DMS 273 treated with DMSO at 0.1 percent for 48 hours (cell line): ENCODE results near the gene GSTO1.
"Not testable (repeated sequence)": the region's sequence is repeated elsewhere in the genome, so short reads cannot be mapped to it uniquely, and the experiment has no call there.

Experiments used
- DNase-seq: peaks from one replicate; lab custom pipeline; 2025; lab: John Stamatoyannopoulos, UW

GSTO1 gene

DNA sequence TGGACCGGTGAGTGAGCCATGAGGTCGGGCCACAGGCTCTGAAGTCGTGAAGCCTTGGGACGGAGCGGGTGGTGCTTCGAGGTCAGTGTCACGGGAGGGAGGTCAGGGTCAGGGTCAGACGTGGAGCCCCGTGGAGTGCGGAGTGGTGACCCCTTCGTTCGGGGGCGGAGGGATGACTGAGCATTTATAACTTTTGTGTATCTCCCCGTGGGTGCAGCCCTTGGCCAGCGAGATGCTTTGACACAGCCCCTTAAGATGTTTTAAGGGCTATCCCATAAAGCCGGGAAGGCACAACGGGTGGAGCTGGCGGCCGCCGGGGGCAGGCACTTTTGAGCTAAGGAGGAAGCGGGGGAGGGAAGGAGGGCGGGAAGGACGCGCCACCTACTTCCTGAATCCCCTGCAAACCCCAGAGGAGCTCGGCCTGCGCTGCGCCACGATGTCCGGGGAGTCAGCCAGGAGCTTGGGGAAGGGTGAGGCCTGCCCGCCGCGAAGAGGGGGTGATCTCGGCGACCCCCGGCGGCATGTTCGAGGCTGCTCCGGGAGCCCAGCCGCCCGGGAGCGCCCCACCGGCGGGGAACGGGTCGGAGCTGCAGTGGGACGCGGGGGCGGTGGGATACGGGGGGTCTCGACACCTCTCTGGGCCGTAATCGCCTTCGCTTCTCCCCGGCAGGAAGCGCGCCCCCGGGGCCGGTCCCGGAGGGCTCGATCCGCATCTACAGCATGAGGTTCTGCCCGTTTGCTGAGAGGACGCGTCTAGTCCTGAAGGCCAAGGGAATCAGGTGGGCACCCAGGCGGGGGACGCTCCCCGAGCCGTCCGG, at the start of gene GSTO1:
TSS of gene GSTO1 (plus strand) at position 400 of the 818 bp plus-strand sequence. CDS start at position 437, 37 bp downstream.
- no peak for DNase-seq

- no peak for DNase-seq
Measured at GRCh38 chr10:104208730-104209129, 46.0 kb upstream of the GSTO1 start.

DNA sequence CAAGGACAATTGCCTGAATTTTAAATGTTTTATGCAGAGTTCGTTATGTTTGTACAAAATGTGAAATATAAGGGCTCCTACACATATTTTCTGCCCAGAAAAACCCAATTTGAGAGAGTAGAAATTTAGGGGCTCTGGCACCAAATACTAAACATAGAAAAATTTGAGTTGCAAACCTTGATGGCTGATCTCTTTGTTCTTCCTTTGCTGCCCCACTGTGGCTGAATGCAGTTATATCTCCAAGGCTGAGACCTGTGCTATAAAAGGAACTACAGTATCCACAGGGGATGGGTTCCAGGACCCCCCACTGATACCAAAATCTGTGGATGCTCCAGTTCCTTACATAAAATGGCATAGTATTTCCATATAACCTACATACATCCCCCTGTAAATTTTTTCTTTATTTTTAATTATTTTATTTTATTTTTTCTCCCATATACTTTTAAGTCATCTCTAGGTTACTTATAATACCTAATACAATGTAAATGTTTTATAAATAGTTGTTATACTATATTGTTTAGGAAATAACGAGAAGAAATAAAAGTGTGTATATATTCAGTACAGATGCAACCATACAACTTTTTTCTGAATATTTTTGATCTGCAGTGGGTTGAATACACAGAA, 45.0 kb upstream of the GSTO1 start:
- DNase-seq: no peak

GRCh38 chr10:104216631-104217030, 38.1 kb upstream of the GSTO1 start:
- no peak for DNase-seq

DNA sequence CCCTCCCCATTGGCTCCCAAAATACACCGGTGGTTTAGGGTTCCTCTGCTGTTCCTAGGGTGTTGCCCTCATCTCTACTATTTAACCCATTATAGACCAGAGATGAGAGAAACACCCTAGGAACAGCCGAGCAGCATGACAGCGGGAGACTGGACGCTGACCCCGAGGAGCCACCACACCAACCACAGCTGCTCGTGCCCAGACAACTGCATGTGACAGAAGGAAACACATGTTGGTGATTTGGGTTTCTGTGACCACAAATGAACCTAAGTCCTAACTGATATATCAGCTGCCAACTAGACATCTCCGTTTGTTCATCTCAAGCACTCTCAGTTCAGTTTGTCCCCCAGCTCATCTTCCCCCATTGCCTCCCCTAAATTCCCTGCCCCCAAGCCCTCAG, 35.9 kb upstream of the GSTO1 start:
- no peak for DNase-seq

DNA sequence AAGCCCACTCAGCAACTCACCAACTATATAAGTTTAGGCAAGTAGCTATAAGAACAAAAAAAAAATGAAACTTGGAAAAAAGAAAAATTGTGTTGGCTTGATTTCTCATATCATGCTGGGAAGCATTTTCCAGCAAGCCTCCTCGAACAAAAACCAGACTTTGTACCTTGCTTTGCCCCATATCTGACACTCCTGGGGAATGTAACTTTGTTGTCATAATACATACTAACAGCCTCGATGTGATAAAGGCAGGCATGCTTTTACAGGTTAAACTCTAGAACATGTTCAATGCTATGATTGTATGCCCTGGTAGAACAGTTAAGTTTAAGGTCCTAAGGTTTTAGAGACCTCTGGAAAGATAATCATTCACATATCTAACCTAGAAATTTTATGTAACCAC, 34.2 kb upstream of the GSTO1 start:
- no peak for DNase-seq

- DNase-seq: no peak
Measured at GRCh38 chr10:104223304-104223703, 31.4 kb upstream of the GSTO1 start.

GRCh38 chr10:104230490-104230889, 24.2 kb upstream of the GSTO1 start:
- DNase-seq: no peak

GRCh38 chr10:104231784-104232612, 22.7 kb upstream of the GSTO1 start, which contains the start of gene CFAP43:
TSS of gene CFAP43 (minus strand) at chr10:104232364. CDS start at chr10:104232246, 118 bp downstream.
- DNase-seq: peak; percentile 79

DNA sequence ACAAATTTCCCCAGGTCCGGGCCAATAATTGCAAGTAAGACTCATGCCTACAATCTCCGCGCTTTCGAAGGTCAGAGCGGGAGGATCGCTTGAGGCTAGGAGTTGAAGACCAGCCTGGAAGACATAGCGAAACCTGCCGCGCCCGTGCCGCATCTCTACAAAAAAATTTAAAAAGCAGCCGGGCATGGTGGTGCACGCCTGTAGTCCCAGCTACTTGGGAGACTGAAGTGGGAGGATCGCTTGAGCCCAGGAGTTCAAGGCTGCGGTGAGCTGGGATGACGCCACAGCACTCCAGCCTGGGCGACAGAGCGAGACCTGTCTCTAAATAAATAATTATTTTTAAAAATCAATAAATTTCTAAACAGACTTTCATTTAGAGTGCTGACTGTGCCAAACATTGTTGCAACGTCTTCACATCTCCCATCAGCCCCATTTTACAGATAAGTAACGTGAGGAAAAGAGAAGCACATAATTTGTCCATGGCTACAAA, 22.0 kb upstream of the GSTO1 start:
- DNase-seq: no peak

DNA sequence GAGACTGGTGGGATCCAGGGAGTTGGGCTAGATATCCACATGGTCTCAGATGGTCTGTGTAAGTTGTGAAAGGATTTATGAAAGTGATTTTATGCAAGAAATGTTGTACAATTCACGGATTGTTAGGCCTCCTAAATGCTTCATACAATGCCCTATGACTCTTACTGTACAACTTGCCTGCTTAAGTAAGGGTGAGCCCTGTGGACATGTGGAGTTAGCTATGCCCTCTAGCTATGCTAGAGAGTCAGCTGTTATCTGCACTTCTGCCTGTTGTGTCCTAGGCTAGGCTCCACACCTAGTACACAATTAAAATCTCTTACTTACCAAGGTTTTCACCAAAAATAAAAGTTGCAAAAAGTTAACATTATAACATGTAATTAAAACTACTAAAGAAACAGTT, 20.9 kb upstream of the GSTO1 start:
- no peak for DNase-seq

DNA sequence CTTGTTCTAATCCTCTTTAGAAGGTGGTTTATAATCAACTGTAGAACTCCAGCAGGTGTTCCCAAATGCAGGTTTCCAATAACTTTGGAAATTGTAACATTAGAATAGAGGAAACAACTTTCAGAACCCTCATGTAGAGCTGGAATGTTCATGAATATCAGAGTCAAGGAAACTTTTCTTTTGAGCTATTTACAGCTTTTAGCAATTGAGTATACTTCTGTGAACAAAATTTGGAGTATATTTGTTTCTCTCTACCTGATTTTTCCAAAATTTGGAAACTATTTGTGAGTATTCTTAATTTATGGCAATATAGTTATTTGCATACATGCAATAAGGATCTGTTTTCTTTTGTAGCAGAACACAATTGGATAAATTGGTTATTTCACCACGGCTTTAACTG, 19.8 kb upstream of the GSTO1 start:
- DNase-seq: no peak

DNA sequence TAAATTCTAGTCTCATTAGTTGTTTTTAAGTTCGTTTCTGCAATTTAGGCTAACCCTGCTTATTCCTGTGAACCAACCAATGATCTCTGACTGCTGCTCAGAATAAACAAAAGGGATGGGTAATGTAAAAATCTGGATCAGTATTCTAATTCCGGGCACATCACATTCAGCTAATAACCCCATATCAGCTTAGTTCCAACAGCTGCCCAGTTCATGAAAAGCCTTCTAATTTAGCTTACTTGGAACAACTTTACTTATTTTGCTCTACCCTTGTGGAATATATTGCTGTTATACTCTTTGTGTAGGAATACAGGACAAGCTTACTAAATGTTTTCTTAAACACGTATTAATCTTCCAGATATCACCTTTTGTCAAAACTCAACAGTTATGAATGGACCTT, 18.9 kb upstream of the GSTO1 start:
- DNase-seq: no peak

DNA sequence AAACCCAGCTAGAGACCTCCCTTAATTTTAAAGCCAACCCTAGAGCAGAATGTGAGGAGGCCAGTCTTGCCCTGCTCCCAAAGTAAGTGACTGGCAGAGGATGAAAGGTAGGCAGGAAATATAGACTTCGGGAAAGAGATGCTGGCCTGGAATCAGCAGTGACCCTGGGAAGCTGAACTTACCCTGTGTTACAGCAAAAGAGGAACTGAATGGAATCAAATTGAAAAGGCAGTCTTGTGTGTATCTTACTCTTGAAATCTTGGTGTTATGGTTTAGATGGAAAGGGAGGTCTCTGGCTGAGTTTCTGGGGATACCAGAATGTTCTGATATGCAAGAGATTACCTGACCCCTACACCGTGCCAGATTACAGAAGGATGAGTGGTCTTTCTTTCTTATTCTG, 14.6 kb upstream of the GSTO1 start:
- no peak for DNase-seq

GRCh38 chr10:104242545-104242944, 12.1 kb upstream of the GSTO1 start:
- DNase-seq: no peak

GRCh38 chr10:104243009-104243408, 11.7 kb upstream of the GSTO1 start:
- DNase-seq: not testable (repeated sequence)

DNA sequence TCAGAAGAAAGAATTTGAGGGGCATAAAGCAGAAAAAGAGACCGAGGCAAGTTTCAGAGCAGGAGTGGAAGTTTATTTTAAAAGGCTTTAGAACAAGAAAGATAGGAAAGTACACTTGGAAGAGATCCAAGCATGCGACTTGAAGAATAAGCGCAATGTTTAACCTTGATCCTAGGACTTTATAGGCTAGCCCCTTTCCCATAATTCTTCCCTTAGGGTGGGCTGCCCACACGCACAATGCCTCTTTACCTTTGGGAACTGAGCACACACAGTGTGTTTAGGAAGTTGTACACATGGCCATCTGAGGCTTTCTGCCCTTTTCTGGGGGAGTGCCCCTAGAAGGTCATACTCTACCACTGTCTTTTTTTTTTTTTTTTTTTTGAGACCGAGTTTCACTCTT, 11.2 kb upstream of the GSTO1 start:
- no peak for DNase-seq

GRCh38 chr10:104245066-104245632, 9.5 kb upstream of the GSTO1 start:
- no peak for DNase-seq

DNA sequence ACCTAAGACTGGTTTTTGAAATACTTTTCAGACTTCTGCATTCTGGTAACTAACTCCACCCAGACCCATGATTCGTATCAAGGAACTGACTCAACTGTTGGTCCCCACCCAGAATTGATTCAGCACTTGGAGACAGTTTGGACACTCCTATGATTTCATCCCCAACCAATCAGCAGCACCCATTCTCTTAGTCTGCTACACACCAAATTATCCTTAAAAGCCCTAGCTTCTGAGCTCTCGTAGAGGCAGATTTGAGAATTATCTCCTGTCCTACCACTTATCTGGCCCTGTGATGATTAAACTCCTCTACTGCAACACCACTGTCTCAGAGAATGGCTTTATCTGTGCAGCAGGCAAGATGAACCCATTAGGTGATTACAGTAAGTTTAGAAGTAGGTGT, 7.7 kb upstream of the GSTO1 start:
- DNase-seq: no peak

- no peak for DNase-seq
Measured at GRCh38 chr10:104247513-104248146, 7.1 kb upstream of the GSTO1 start.

- not testable (repeated sequence) for DNase-seq
Measured at GRCh38 chr10:104248931-104249330, 5.8 kb upstream of the GSTO1 start.

DNA sequence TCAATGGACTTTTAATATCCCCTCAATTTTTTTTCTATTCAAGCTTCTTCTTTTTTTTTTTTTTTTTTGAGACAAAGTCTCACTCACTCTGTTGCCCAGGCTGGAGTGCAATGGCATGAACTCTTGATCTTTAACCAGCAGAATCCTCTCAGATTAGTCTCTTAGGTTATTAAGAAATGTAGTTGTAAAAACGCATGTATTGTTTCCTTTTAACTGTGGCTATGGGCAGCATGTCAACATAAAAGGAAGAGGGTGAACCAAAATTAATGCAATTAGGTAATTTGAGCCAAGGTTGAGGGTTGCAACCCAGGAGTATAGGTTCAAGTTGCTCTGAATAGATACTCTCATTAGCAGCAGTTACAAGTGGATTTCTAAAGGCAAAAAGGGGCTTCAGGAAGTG, 4.3 kb upstream of the GSTO1 start:
- no peak for DNase-seq
